Fibroblast of skin of right biceps (primary cell): ENCODE data around the gene ZDHHC23.

Source experiments
- DNase-seq: peaks from one replicate; pipeline ENCODE4 v3.0.0-alpha.2; 2013

The ZDHHC23 gene, protein sequence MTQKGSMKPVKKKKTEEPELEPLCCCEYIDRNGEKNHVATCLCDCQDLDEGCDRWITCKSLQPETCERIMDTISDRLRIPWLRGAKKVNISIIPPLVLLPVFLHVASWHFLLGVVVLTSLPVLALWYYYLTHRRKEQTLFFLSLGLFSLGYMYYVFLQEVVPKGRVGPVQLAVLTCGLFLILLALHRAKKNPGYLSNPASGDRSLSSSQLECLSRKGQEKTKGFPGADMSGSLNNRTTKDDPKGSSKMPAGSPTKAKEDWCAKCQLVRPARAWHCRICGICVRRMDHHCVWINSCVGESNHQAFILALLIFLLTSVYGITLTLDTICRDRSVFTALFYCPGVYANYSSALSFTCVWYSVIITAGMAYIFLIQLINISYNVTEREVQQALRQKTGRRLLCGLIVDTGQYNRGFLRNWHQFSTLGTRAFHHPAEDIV

GRCh38 chr3:113947372-113948014 is at the start of gene ZDHHC23:
Gene ZDHHC23, plus strand, starts transcription at chr3:113948013. Its CDS starts 790 bp downstream, at chr3:113948803.
- peak; percentile 38 for DNase-seq

DNA sequence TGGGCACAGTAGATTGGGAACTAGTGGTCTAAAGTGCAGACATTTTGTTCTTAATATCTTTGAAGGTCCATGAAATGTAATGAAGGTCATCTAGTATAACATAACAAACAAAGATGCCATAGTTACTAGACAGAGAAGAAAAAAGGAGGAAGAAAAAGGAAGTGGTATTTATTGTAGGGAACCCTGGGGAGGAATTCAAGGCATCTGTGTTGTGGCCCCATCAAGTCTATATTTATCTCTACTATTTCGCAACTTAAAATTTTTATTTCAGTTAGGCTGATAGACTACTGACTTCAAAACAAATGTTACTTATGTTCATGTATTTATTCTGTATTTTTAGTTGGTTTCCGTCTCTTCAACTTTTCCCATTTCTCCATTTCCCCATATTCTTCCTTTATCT is 48.9 kb upstream of the ZDHHC23 start:
- DNase-seq, result peak; percentile 71

- DNase-seq, result no peak
Measured at GRCh38 chr3:113906568-113907140, 41.2 kb upstream of the ZDHHC23 start.

DNA sequence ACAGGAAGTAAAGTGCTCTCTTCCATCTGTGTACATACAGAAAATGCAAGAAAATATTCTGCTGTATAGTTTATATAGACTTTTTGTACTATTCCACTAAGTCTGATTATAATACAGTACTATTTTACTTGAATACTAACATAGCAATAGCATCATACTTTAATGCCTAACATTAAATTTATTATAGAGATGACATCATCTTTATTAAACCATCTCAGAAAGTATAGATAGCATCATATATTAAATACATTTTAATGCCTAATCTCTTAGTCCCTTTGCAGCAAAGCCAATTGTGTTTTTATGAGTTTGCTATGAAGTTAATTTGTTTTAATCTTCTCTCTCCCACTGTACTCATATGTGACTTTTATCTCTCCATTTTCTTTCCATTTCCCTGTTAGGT is 39.7 kb upstream of the ZDHHC23 start:
- no peak for DNase-seq

DNA sequence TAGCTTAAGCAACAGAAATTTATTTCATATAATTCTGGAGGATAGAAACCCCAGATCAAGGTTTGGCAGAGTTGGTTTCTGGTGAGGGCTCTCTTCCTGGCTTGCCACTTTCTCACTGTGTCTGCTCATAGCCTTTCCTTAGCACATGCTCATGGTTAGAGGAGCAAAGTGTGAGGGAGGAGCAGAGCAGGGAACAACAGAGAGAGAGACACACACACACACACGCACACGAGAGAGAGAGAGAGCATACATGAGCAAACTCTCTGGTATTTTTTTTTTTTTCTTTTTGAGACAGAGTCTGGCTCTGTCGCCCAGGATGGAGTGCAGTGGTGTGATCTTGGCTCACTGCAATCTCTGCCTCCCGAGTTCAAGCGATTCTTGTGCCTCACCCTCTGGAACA is 36.8 kb upstream of the ZDHHC23 start:
- peak; percentile 53 for DNase-seq

DNA sequence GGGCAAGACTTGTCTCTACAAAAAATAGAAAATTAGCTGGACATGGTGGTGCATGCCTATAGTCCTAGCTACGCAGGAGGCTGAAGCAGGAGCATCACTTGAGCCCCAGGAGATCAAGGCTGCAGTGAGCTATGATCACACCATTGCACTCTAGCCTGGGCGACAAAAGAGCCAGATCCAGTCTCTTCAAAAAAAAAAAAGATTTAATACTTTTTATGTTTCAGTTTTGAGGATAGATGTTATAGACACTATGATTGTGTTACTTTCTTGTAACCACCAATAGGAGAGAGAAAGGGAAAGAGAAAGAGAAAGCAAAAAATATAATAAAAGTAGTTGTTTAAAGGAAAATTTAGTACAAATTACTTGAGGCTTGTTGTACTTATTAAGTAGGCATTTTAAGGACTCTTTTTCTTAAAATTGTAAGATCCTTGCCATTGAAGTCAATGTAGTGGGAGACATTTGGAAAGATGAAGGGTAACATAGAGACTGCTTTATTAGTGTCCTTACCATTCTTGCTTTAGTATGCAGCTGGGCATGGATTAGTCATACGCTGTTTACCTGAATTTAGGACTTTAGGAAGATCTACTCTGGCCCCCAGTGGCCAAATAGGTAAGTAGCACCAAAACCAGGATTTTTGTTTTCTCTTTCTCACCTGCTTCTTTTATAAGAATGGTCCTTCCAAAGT is 35.1 kb upstream of the ZDHHC23 start:
- peak; percentile 74 for DNase-seq

- DNase-seq, result peak; percentile 95
Measured at GRCh38 chr3:113914646-113915045, 33.2 kb upstream of the ZDHHC23 start.

- no peak for DNase-seq
Measured at GRCh38 chr3:113927556-113927955, 20.3 kb upstream of the ZDHHC23 start.

GRCh38 chr3:113946831-113947230 is 982 bp upstream of the ZDHHC23 start:
- DNase-seq, result no peak

- DNase-seq, result no peak
Measured at GRCh38 chr3:113948015-113948917, 453 bp downstream of the ZDHHC23 start.

- DNase-seq, result peak; percentile 43
Measured at GRCh38 chr3:113952921-113953320, 5.1 kb downstream of the ZDHHC23 start.

DNA sequence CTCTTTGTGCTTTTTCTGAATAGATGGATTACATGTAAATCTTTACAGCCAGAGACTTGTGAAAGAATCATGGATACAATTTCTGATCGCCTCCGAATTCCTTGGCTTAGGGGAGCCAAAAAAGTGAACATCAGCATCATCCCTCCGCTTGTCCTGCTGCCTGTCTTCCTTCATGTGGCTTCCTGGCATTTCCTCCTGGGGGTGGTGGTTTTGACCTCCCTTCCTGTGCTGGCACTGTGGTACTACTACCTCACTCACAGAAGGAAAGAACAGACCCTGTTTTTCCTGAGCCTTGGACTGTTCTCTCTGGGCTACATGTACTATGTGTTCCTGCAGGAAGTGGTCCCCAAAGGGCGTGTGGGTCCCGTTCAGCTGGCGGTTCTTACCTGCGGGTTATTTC is 5.9 kb downstream of the ZDHHC23 start:
- DNase-seq, result peak; percentile 6

- no peak for DNase-seq
Measured at GRCh38 chr3:113954091-113954685, 6.4 kb downstream of the ZDHHC23 start.

DNA sequence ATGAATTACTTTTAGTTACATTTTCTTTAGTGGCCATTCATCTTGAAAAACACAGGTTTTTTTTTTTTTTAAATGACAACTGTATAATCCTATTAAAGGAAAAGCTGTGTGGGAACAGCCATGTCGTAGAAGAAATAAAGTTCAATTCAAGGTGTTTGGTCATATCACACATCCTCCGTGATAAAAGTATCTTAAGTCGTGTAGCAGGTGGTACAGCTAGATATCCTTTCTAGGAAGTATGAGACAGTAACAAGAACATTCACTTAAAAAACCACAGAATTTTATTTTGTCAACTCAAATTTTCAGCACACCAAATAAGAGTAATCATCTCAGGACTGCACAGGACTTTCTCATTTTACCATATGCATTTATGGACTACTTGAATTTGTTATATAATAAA is 16.1 kb downstream of the ZDHHC23 start:
- no peak for DNase-seq

GRCh38 chr3:113966172-113966571 is 18.4 kb downstream of the ZDHHC23 start:
- DNase-seq, result no peak

- DNase-seq, result peak; percentile 17
Measured at GRCh38 chr3:113968986-113969385, 21.2 kb downstream of the ZDHHC23 start.

DNA sequence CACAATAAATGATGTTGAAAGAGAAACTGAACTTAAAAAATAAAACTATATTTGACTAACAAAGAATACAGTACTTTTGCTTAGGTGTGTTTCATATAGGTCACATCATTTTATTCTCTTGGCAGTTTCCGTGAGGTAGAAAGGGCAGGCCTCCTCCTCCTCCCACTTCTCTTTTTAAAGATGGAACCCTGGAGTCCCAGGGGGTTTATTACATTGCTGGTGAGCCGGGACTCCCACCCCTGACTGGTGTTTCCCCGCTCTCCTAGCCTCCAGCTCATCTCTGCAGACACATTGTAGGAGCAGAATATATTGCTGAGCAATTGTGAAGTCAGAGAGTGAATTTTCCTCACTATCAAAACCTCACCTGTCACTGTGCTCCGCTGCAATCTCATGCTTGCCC is 30.0 kb downstream of the ZDHHC23 start:
- DNase-seq, result no peak

- no peak for DNase-seq
Measured at GRCh38 chr3:113979916-113980315, 32.1 kb downstream of the ZDHHC23 start.

- no peak for DNase-seq
Measured at GRCh38 chr3:113981803-113982202, 34.0 kb downstream of the ZDHHC23 start.

GRCh38 chr3:113983544-113983943 is 35.7 kb downstream of the ZDHHC23 start:
- no peak for DNase-seq

DNA sequence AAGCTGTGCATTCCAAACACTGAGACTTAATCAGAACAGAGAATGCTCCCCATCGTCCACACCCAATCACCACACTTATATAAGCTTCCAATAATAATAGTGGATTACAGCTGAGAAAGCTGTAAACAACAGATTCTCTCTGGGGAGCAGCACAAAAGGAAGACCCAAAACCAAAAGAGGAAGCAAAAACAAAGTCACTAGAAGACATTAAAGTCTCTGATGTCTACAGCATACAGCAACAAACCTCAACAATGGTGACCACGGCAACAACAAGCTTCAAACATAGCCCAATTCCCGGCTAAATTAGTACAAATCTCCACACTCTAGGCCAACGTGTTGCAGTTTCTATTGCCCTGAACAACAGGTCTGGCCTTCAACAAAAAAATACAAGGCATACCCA is 37.7 kb downstream of the ZDHHC23 start:
- DNase-seq, result no peak

GRCh38 chr3:114005481-114005880 is 57.7 kb downstream of the ZDHHC23 start:
- DNase-seq, result no peak
